GM12875 (cell line): Measurements from ENCODE around the gene MYOM1.

ENCODE experiments used
- H3K4me3 ChIP-seq: one replicate; pipeline ENCODE4 v1.5.1; 2011; ENCODE audit warnings: low read depth, low read length, control low read depth
- CTCF ChIP-seq: IDR thresholded peaks from 2 replicates; pipeline ENCODE4 v1.5.1; 2011; ENCODE audit warnings: low read depth, mild to moderate bottlenecking, control low read depth, inconsistent platforms, low read length, moderate library complexity, borderline replicate concordance; ENCODE audit not compliant: insufficient read depth

The MYOM1 gene

GRCh38 chr18:3263132-3263700 is 43.4 kb upstream of the MYOM1 start:
- peak overlapping the region; percentile 82 for H3K4me3 ChIP-seq
- TF ChIP-seq CTCF: no peak

GRCh38 chr18:3262234-3263131 is 42.7 kb upstream of the MYOM1 start:
- peak overlapping the region; percentile 82 for H3K4me3 ChIP-seq
- TF ChIP-seq CTCF: no peak

- no peak for TF ChIP-seq CTCF
- peak within 1 kb of the TSS; percentile 82 for H3K4me3 ChIP-seq
These were observed 41.8 kb upstream of the MYOM1 start, which contains the start of gene MYL12B for GRCh38 chr18:3261373-3262233. TSS of gene MYL12B (plus strand) at chr18:3262133. CDS start at chr18:3272899, 10,766 bp downstream.

GRCh38 chr18:3260995-3261372 is 41.2 kb upstream of the MYOM1 start:
- TF ChIP-seq CTCF: no peak
- peak overlapping the region; percentile 82 for H3K4me3 ChIP-seq

DNA sequence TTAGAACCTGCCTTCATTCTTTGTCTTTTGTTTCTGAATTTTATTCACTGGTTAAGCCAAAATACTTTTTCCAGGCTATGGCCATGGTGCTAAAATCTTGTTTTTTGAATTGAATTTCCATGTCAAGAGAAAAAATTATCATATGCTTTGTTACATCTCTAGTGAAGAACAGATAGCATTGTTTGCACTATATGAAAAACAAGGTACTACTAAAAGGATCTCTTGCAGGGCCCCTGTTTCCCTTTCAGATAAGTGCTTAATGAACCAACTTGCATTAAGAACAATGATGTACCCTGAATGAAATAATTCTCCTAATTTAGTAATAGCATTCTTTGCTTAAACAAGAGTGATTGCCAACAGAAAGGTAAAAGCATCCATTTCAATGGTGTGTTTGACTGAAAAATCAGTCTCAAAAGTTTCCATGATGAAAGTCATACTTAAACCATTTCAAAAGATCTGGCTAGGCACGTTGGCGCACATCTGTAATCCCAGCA is 37.9 kb upstream of the MYOM1 start:
- H3K4me3 ChIP-seq: no peak overlapping the region
- TF ChIP-seq CTCF: no peak

- no peak for TF ChIP-seq CTCF
- no peak overlapping the region for H3K4me3 ChIP-seq
These were observed 37.2 kb upstream of the MYOM1 start for GRCh38 chr18:3256693-3257626.
